ENCODE measurements around the gene OPHN1. TPM values are rescaled to one million over a fixed set of nuclear protein-coding genes. Genes with fewer than 3 reads are reported as not detected.

Gene OPHN1
- total and polyA plus RNA-seq, 12 donors, result 1.2 to 9.1 (median 5.2) TPM

GRCh38 chrX:68365341-68365740 is 68.0 kb downstream of the OPHN1 start:
- TF ChIP-seq POLR2A (IDR thresholded peaks at IDR 0.05) (no peak), CTCF (IDR thresholded peaks at IDR 0.05) (no peak)
- WGBS, 4 donors, result 61 to 81% (median 68%) methylated on average over 3 to 4 of the region's 4 CpGs
- DNase-seq, result no peak
- intact Hi-C loops (cut with DNase I), result no loop called here
- H3K4me3 ChIP-seq, result no peak overlapping the region
- H3K27me3 ChIP-seq, result peaks cover 3% of the 10 kb centered on the region
- peaks cover 0 to 4% (median 0%) of the 10 kb centered on the region in 3 donors for H3K9me3 ChIP-seq (replicated peaks in 1 of 3)
- H3K36me3 ChIP-seq (replicated peaks in 1 of 2), result no peaks in the 10 kb centered on the region
- no peak overlapping the region for H3K27ac ChIP-seq
- no peaks in the 10 kb centered on the region for H3K4me1 ChIP-seq (replicated peaks in 1 of 2)

GRCh38 chrX:68363984-68364383 is 69.3 kb downstream of the OPHN1 start:
- H3K27me3 ChIP-seq, result peaks cover 3% of the 10 kb centered on the region
- H3K4me1 ChIP-seq (replicated peaks in 1 of 2), result no peaks in the 10 kb centered on the region
- H3K27ac ChIP-seq, result no peak overlapping the region
- H3K9me3 ChIP-seq (replicated peaks in 1 of 3), result no peaks in the 10 kb centered on the region
- intact Hi-C loops (cut with DNase I), result no loop called here
- H3K4me3 ChIP-seq, result no peak overlapping the region
- no peak for TF ChIP-seq CTCF (IDR thresholded peaks at IDR 0.05)
- no peak for TF ChIP-seq POLR2A (IDR thresholded peaks at IDR 0.05)
- H3K36me3 ChIP-seq (replicated peaks in 1 of 2), result no peaks in the 10 kb centered on the region
- DNase-seq, result no peak
- WGBS, 4 donors, result 68 to 86% (median 74%) methylated on average over 2 of the region's 2 CpGs

GRCh38 chrX:68358679-68359078 is 74.6 kb downstream of the OPHN1 start:
- H3K4me1 ChIP-seq (replicated peaks in 1 of 2), result no peaks in the 10 kb centered on the region
- no peaks in the 10 kb centered on the region for H3K9me3 ChIP-seq (replicated peaks in 1 of 3)
- no peaks in the 10 kb centered on the region for H3K36me3 ChIP-seq (replicated peaks in 1 of 2)
- H3K27me3 ChIP-seq, result no peaks in the 10 kb centered on the region
- intact Hi-C loops (cut with DNase I), result no loop called here
- WGBS, 4 donors, result 11 to 50% (median 24%) methylated on average over 1 of the region's 1 CpG
- TF ChIP-seq POLR2A (IDR thresholded peaks at IDR 0.05) (no peak), CTCF (IDR thresholded peaks at IDR 0.05) (no peak)
- no peak overlapping the region for H3K4me3 ChIP-seq
- no peak for DNase-seq
- no peak overlapping the region for H3K27ac ChIP-seq

GRCh38 chrX:68355629-68355920 is 77.7 kb downstream of the OPHN1 start:
- Histone ChIP-seq H3K9me3 (replicated peaks in 1 of 3) (no peaks in the 10 kb centered on the region), H3K27ac (no peak overlapping the region), H3K4me3 (no peak overlapping the region), H3K4me1 (replicated peaks in 1 of 2) (no peaks in the 10 kb centered on the region), H3K27me3 (no peaks in the 10 kb centered on the region), H3K36me3 (replicated peaks in 1 of 2) (no peaks in the 10 kb centered on the region)
- DNase-seq, result no peak
- no peak for TF ChIP-seq POLR2A (IDR thresholded peaks at IDR 0.05)
- TF ChIP-seq CTCF (IDR thresholded peaks at IDR 0.05), result no peak
- intact Hi-C loops (cut with DNase I), result no loop called here
- WGBS, 4 donors, result 66 to 78% (median 76%) methylated on average over 4 of the region's 4 CpGs

Data from adrenal gland (tissue), 12 donors.